ENCODE measurements around the gene ATP9A. TPM values are rescaled to one million over a fixed set of nuclear protein-coding genes. Genes with fewer than 3 reads are reported as not detected.

The ATP9A gene
- total and polyA plus RNA-seq, 10 of the 15 experiments (the other 5 are each of a cell fraction or from before 2014, with no cell fraction given), result 0.03 to 0.81 (median 0.14) TPM

- Histone ChIP-seq H3K4me3 (no peak overlapping the region), H3K9ac (ENCODE audit: control insufficient read depth, insufficient read depth, low read length) (no peak overlapping the region), H3K4me2 (ENCODE audit: control insufficient read depth, insufficient read depth) (no peak overlapping the region), H3K27ac (ENCODE audit: control insufficient read depth, insufficient read depth) (no peak overlapping the region), H2AFZ (ENCODE audit: control insufficient read depth, low read depth, low read length) (no peak overlapping the region), H4K20me1 (ENCODE audit: control insufficient read depth, insufficient read depth) (no peaks in the 10 kb centered on the region), H3K9me3 (replicated peaks; ENCODE audit: control insufficient read depth, insufficient read depth, low read length) (no peaks in the 10 kb centered on the region), H3K27me3 (replicated peaks in 1 of 2; ENCODE audit: control insufficient read depth in 2 of 2, insufficient read depth in 2 of 2, low read length in 1 of 2) (no peaks in the 10 kb centered on the region; a peak in 1 of 4 replicates), H3K36me3 (ENCODE audit: control insufficient read depth in 2 of 2, insufficient read depth in 2 of 2, low read length in 1 of 2) (no peaks in the 10 kb centered on the region), H3K79me2 (ENCODE audit: control insufficient read depth, insufficient read depth, low read length) (no peaks in the 10 kb centered on the region), H3K4me1 (ENCODE audit: control insufficient read depth, insufficient read depth, low read length) (no peaks in the 10 kb centered on the region)
- TF ChIP-seq ZNF207 (IDR thresholded peaks at IDR 0.05; ENCODE audit: borderline replicate concordance) (no peak), TCF12 (IDR thresholded peaks at IDR 0.05; ENCODE audit: low read depth, low read length) (no peak), SUZ12 (IDR thresholded peaks at IDR 0.05; ENCODE audit: unreplicated experiment) (no peak), ATF3 (IDR thresholded peaks at IDR 0.05; ENCODE audit: borderline replicate concordance, extremely low read depth, low read depth, low read length) (no peak)
- FAIRE-seq (no peak), ATAC-seq (no peak), DNase-seq (ENCODE audit: low read depth, low spot score) (no peak)
- 13% methylated on average over 8 of the region's 8 CpGs for whole genome bisulfite sequencing (ENCODE audit: insufficient coverage, insufficient replicate concordance, low lambda C conversion rate, missing lambda C conversion rate)
- intact Hi-C loops (cut with micrococcal nuclease; ENCODE audit: unreplicated experiment) (no loop called here), in situ Hi-C loops (cut with MboI) (no loop called here)
- BruUV-seq (replicated peaks), result no TSS peak
- POLR2A ChIA-PET, result interaction anchor here (0.5 kb wide), 1 partner anchor 13 kb away, joined by 6 read pairs; no protein-coding TSS in a partner anchor
- RAD21 ChIA-PET (ENCODE audit: unreplicated experiment), result no interaction called here
- CTCF ChIA-PET, result interaction anchor here (1.1 kb wide), 2 partner anchors 27 to 34 kb away, joined by 3 read pairs; no protein-coding TSS in a partner anchor
- SMC1A ChIA-PET (ENCODE audit: uncharacterized antibody, unreplicated experiment), result no interaction called here
Measured at GRCh38 chr20:51667002-51667408, 101.2 kb downstream of the ATP9A start.

- Histone ChIP-seq H2AFZ (ENCODE audit: control insufficient read depth, low read depth, low read length) (no peak overlapping the region), H3K36me3 (ENCODE audit: control insufficient read depth in 2 of 2, insufficient read depth in 2 of 2, low read length in 1 of 2) (no peaks in the 10 kb centered on the region), H3K4me1 (ENCODE audit: control insufficient read depth, insufficient read depth, low read length) (no peaks in the 10 kb centered on the region), H3K79me2 (ENCODE audit: control insufficient read depth, insufficient read depth, low read length) (no peaks in the 10 kb centered on the region), H3K9ac (ENCODE audit: control insufficient read depth, insufficient read depth, low read length) (no peak overlapping the region), H3K27ac (ENCODE audit: control insufficient read depth, insufficient read depth) (no peak overlapping the region), H4K20me1 (ENCODE audit: control insufficient read depth, insufficient read depth) (no peaks in the 10 kb centered on the region), H3K27me3 (replicated peaks in 1 of 2; ENCODE audit: control insufficient read depth in 2 of 2, insufficient read depth in 2 of 2, low read length in 1 of 2) (no peaks in the 10 kb centered on the region; a peak in 1 of 4 replicates), H3K9me3 (replicated peaks; ENCODE audit: control insufficient read depth, insufficient read depth, low read length) (no peaks in the 10 kb centered on the region), H3K4me2 (ENCODE audit: control insufficient read depth, insufficient read depth) (no peak overlapping the region), H3K4me3 (no peak overlapping the region)
- DNase-seq (ENCODE audit: low read depth, low spot score) (no peak), ATAC-seq (no peak), FAIRE-seq (no peak)
- CTCF ChIA-PET, result interaction anchor here (1.1 kb wide), 1 partner anchor 26 kb away, joined by 3 read pairs; no protein-coding TSS in a partner anchor
- RAD21 ChIA-PET (ENCODE audit: unreplicated experiment), result no interaction called here
- POLR2A ChIA-PET, result no interaction called here
- WGBS (ENCODE audit: insufficient coverage, insufficient replicate concordance, low lambda C conversion rate, missing lambda C conversion rate), result 24% methylated on average over 5 of the region's 5 CpGs
- TF ChIP-seq, protein P1, sequence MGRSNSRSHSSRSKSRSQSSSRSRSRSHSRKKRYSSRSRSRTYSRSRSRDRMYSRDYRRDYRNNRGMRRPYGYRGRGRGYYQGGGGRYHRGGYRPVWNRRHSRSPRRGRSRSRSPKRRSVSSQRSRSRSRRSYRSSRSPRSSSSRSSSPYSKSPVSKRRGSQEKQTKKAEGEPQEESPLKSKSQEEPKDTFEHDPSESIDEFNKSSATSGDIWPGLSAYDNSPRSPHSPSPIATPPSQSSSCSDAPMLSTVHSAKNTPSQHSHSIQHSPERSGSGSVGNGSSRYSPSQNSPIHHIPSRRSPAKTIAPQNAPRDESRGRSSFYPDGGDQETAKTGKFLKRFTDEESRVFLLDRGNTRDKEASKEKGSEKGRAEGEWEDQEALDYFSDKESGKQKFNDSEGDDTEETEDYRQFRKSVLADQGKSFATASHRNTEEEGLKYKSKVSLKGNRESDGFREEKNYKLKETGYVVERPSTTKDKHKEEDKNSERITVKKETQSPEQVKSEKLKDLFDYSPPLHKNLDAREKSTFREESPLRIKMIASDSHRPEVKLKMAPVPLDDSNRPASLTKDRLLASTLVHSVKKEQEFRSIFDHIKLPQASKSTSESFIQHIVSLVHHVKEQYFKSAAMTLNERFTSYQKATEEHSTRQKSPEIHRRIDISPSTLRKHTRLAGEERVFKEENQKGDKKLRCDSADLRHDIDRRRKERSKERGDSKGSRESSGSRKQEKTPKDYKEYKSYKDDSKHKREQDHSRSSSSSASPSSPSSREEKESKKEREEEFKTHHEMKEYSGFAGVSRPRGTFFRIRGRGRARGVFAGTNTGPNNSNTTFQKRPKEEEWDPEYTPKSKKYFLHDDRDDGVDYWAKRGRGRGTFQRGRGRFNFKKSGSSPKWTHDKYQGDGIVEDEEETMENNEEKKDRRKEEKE (IDR thresholded peaks at IDR 0.05), result no peak
- in situ Hi-C loops (cut with MboI) (no loop called here), intact Hi-C loops (cut with micrococcal nuclease; ENCODE audit: unreplicated experiment) (no loop called here)
- BruUV-seq (replicated peaks), result no TSS peak
- SMC1A ChIA-PET (ENCODE audit: uncharacterized antibody, unreplicated experiment), result no interaction called here
Measured at GRCh38 chr20:51666126-51666525, 102.1 kb downstream of the ATP9A start.

Data from GM12878 (cell line).